BE2C (cell line): ENCODE measurements around the gene RETN.

Experiments used
- DNase-seq: peaks from one replicate; pipeline ENCODE4 v3.0.0-alpha.2; 2020
- H3K27me3 ChIP-seq: fragments of 250-450 bp; sonication (Bioruptor Pico); 2 replicates; pipeline ENCODE4 v1.5.1; 2020; ENCODE audit warnings: mild to moderate bottlenecking
- H3K36me3 ChIP-seq: fragments of 250-450 bp; sonication (Bioruptor Pico); 2 replicates; pipeline ENCODE4 v1.5.1; 2020; ENCODE audit warnings: mild to moderate bottlenecking
- H3K4me1 ChIP-seq: fragments of 250-450 bp; sonication (Bioruptor Pico); 2 replicates; pipeline ENCODE4 v1.5.1; 2020
- H3K4me3 ChIP-seq: 2 replicates; pipeline ENCODE4 v1.5.1; 2011; ENCODE audit warnings: low read depth, low read length
- H3K9me3 ChIP-seq: fragments of 250-450 bp; sonication (Bioruptor Pico); 2 replicates; pipeline ENCODE4 v1.5.1; 2020
- CTCF ChIP-seq: IDR thresholded peaks from 2 replicates; pipeline ENCODE4 v1.5.1; 2012; ENCODE audit warnings: mild to moderate bottlenecking, low read depth, low read length

The RETN gene

GRCh38 chr19:7697721-7698287, 29.0 kb downstream of the RETN start:
- no peaks in the 10 kb centered on the region for H3K36me3 ChIP-seq
- no peak for DNase-seq
- H3K9me3 ChIP-seq, result no peaks in the 10 kb centered on the region
- no peak overlapping the region for H3K4me3 ChIP-seq
- no peak for TF ChIP-seq CTCF
- H3K27me3 ChIP-seq, result peaks cover 24% of the 10 kb centered on the region
- H3K4me1 ChIP-seq, result no peaks in the 10 kb centered on the region

- DNase-seq, result no peak
- Histone ChIP-seq H3K36me3 (no peaks in the 10 kb centered on the region), H3K27me3 (peaks cover 24% of the 10 kb centered on the region)
Measured at GRCh38 chr19:7698583-7698982, 29.7 kb downstream of the RETN start.

GRCh38 chr19:7699003-7699402, 30.2 kb downstream of the RETN start:
- TF ChIP-seq CTCF, result no peak
- H3K9me3 ChIP-seq, result no peaks in the 10 kb centered on the region
- H3K27me3 ChIP-seq, result peaks cover 24% of the 10 kb centered on the region
- H3K4me1 ChIP-seq, result no peaks in the 10 kb centered on the region
- DNase-seq, result no peak
- H3K4me3 ChIP-seq, result no peak overlapping the region
- H3K36me3 ChIP-seq, result no peaks in the 10 kb centered on the region

More at GRCh38 chr19:7698583-7698982, 29.7 kb downstream of the RETN start:
- no peak overlapping the region for H3K4me3 ChIP-seq
- H3K4me1 ChIP-seq, result no peaks in the 10 kb centered on the region
- no peaks in the 10 kb centered on the region for H3K9me3 ChIP-seq
- TF ChIP-seq CTCF, result no peak

GRCh38 chr19:7699417-7700401, 30.9 kb downstream of the RETN start:
- no peak for DNase-seq
- Histone ChIP-seq H3K27me3 (peaks cover 24% of the 10 kb centered on the region), H3K9me3 (no peaks in the 10 kb centered on the region), H3K4me1 (no peaks in the 10 kb centered on the region), H3K4me3 (no peak overlapping the region), H3K36me3 (no peaks in the 10 kb centered on the region)
- TF ChIP-seq CTCF, result no peak

GRCh38 chr19:7701049-7701653, 32.3 kb downstream of the RETN start:
- Histone ChIP-seq H3K4me3 (no peak overlapping the region), H3K36me3 (no peaks in the 10 kb centered on the region), H3K27me3 (peaks cover 24% of the 10 kb centered on the region), H3K4me1 (no peaks in the 10 kb centered on the region), H3K9me3 (no peaks in the 10 kb centered on the region)
- TF ChIP-seq CTCF, result no peak
- DNase-seq, result no peak
